Measurements from ENCODE around the gene MS4A4E.
"Not testable (repeated sequence)": the region's sequence is repeated elsewhere in the genome, so short reads cannot be mapped to it uniquely, and the experiment has no call there.

MS4A4E gene

GRCh38 chr11:60169264-60169915 is 73.5 kb downstream of the MS4A4E start:
- DNase-seq, result no peak

- no peak for DNase-seq
These were observed 74.6 kb downstream of the MS4A4E start for GRCh38 chr11:60168306-60168705.

GRCh38 chr11:60165951-60166350 is 77.0 kb downstream of the MS4A4E start:
- no peak for DNase-seq

GRCh38 chr11:60165538-60165937 is 77.4 kb downstream of the MS4A4E start:
- no peak for DNase-seq

GRCh38 chr11:60164550-60165075 is 78.3 kb downstream of the MS4A4E start:
- no peak for DNase-seq

- no peak for DNase-seq
These were observed 81.2 kb downstream of the MS4A4E start for GRCh38 chr11:60161766-60162165.

GRCh38 chr11:60161107-60161506 is 81.8 kb downstream of the MS4A4E start:
- no peak for DNase-seq

GRCh38 chr11:60159868-60160267 is 83.1 kb downstream of the MS4A4E start:
- no peak for DNase-seq

GRCh38 chr11:60159284-60159683 is 83.7 kb downstream of the MS4A4E start:
- no peak for DNase-seq

GRCh38 chr11:60158636-60159035 is 84.3 kb downstream of the MS4A4E start:
- no peak for DNase-seq

- no peak for DNase-seq
These were observed 87.0 kb downstream of the MS4A4E start for GRCh38 chr11:60155931-60156330.

GRCh38 chr11:60152727-60153126 is 90.2 kb downstream of the MS4A4E start:
- not testable (repeated sequence) for DNase-seq

GRCh38 chr11:60150279-60150678 is 92.7 kb downstream of the MS4A4E start:
- no peak for DNase-seq
